PFSK-1 (cell line): ENCODE data around the gene MAN2A2.

ENCODE experiments used
- FOXP2 ChIP-seq: optimal IDR thresholded peaks from 2 replicates; pipeline ENCODE3; 2011; ENCODE audit warnings: borderline replicate concordance, control low read depth, inconsistent platforms; ENCODE audit not compliant: insufficient read depth; ENCODE audit errors: extremely low read length, extremely low read depth
- POLR2AphosphoS5 ChIP-seq: IDR thresholded peaks from 2 replicates; pipeline ENCODE4 v1.6.1; 2012; ENCODE audit warnings: low read depth, mild to moderate bottlenecking, control low read depth, low read length, moderate library complexity
- SIN3A ChIP-seq: IDR thresholded peaks from 2 replicates; pipeline ENCODE4 v1.6.1; 2012; ENCODE audit warnings: mild to moderate bottlenecking, low read length, moderate library complexity, borderline replicate concordance; ENCODE audit not compliant: insufficient read depth
- TAF1 ChIP-seq: IDR thresholded peaks from 2 replicates; pipeline ENCODE4 v1.6.1; 2012; ENCODE audit warnings: low read length, control low read depth, borderline replicate concordance; ENCODE audit not compliant: insufficient read depth
- TF ChIP-seq, protein P1 (sequence below), 2 experiments: IDR thresholded peaks; 2 replicates each; pipeline versions ENCODE4 v1.6.1 to v1.8.0; 2011 to 2012; ENCODE audit warnings: low read depth in 2 of 2, low read length in 2 of 2, control low read depth in 1 of 2, inconsistent platforms in 1 of 2, mild to moderate bottlenecking in 1 of 2, moderate library complexity in 1 of 2; ENCODE audit not compliant: insufficient read depth in 1 of 2

MAN2A2 gene

GRCh38 chr15:90902040-90902839 is 862 bp upstream of the MAN2A2 start:
- TF ChIP-seq FOXP2 (no peak), POLR2AphosphoS5 (peak; percentile 46; the same call in 1 of the 2 replicates)

- no peak for TF ChIP-seq POLR2AphosphoS5
- no peak for TF ChIP-seq TAF1
- TF ChIP-seq, protein P1, sequence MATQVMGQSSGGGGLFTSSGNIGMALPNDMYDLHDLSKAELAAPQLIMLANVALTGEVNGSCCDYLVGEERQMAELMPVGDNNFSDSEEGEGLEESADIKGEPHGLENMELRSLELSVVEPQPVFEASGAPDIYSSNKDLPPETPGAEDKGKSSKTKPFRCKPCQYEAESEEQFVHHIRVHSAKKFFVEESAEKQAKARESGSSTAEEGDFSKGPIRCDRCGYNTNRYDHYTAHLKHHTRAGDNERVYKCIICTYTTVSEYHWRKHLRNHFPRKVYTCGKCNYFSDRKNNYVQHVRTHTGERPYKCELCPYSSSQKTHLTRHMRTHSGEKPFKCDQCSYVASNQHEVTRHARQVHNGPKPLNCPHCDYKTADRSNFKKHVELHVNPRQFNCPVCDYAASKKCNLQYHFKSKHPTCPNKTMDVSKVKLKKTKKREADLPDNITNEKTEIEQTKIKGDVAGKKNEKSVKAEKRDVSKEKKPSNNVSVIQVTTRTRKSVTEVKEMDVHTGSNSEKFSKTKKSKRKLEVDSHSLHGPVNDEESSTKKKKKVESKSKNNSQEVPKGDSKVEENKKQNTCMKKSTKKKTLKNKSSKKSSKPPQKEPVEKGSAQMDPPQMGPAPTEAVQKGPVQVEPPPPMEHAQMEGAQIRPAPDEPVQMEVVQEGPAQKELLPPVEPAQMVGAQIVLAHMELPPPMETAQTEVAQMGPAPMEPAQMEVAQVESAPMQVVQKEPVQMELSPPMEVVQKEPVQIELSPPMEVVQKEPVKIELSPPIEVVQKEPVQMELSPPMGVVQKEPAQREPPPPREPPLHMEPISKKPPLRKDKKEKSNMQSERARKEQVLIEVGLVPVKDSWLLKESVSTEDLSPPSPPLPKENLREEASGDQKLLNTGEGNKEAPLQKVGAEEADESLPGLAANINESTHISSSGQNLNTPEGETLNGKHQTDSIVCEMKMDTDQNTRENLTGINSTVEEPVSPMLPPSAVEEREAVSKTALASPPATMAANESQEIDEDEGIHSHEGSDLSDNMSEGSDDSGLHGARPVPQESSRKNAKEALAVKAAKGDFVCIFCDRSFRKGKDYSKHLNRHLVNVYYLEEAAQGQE (IDR thresholded peaks at IDR 0.05; ENCODE audit: insufficient read depth in 1 of 2, low read depth in 2 of 2, low read length in 2 of 2): no peak
- TF ChIP-seq FOXP2: no peak
- TF ChIP-seq SIN3A: no peak
Observed at GRCh38 chr15:90903733-90904536, 833 bp downstream of the MAN2A2 start.

DNA sequence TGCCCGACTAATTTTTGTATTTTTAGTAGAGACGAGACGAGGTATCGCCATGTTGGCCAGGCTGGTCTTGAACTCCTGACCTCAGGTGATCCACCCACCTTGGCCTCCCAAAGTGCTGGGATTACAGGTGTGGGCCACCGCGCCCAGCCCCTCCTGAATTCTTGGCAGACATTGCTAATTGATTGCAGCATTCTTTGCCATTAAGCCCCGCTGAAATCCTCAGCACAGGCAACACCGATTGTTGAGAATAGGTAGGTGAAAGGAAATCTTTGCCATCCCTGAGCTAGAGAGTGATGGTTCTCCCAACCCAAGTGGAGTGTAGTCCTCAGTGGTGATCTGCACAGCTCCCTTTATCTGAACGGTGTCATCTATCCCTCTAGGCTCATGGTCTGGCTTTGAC is 1.6 kb downstream of the MAN2A2 start:
- no peak for TF ChIP-seq SIN3A
- no peak for TF ChIP-seq TAF1
- TF ChIP-seq FOXP2: no peak
- TF ChIP-seq, protein P1 (IDR thresholded peaks at IDR 0.05; ENCODE audit: insufficient read depth in 1 of 2, low read depth in 2 of 2, low read length in 2 of 2): no peak
- no peak for TF ChIP-seq POLR2AphosphoS5

- no peak for TF ChIP-seq POLR2AphosphoS5
- no peak for TF ChIP-seq FOXP2
- no peak for TF ChIP-seq SIN3A
- TF ChIP-seq TAF1: no peak
- TF ChIP-seq, protein P1 (IDR thresholded peaks at IDR 0.05; ENCODE audit: insufficient read depth in 1 of 2, low read depth in 2 of 2, low read length in 2 of 2): no peak
Observed at GRCh38 chr15:90905306-90906180, 2.4 kb downstream of the MAN2A2 start.

- TF ChIP-seq, protein P1 (IDR thresholded peaks at IDR 0.05; ENCODE audit: insufficient read depth in 1 of 2, low read depth in 2 of 2, low read length in 2 of 2): no peak
- no peak for TF ChIP-seq FOXP2
- no peak for TF ChIP-seq POLR2AphosphoS5
- TF ChIP-seq TAF1: no peak
- no peak for TF ChIP-seq SIN3A
Observed at GRCh38 chr15:90906181-90906849, 3.2 kb downstream of the MAN2A2 start.
